H9 (cell line): ENCODE data around the gene UFC1. TPM values are rescaled to one million over a fixed set of nuclear protein-coding genes. Genes with fewer than 3 reads are reported as not detected.

Source experiments
- DNase-seq: peaks from one replicate; pipeline ENCODE4 v3.0.0-alpha.2; 2017
- H2AFZ ChIP-seq: one replicate; pipeline ENCODE4 v1.6.1; 2013; ENCODE audit warnings: mild to moderate bottlenecking, low read length, control low read depth, moderate library complexity
- H2AK5ac ChIP-seq: 2 replicates; pipeline ENCODE4 v1.6.1; 2013; ENCODE audit warnings: low read length, control low read depth, mixed read lengths; ENCODE audit not compliant: insufficient read length
- H2BK120ac ChIP-seq: one replicate; pipeline ENCODE4 v1.6.1; 2013; ENCODE audit warnings: low read depth, mild to moderate bottlenecking, low read length, control low read depth, inconsistent platforms; ENCODE audit not compliant: poor library complexity, severe bottlenecking
- H2BK12ac ChIP-seq: 2 replicates; pipeline ENCODE4 v1.6.1; 2013; ENCODE audit warnings: low read length, control low read depth, mixed read lengths, low read depth; ENCODE audit not compliant: insufficient read length
- H2BK15ac ChIP-seq: 2 replicates; pipeline ENCODE4 v1.6.1; 2013; ENCODE audit warnings: low read depth, low read length, control low read depth
- H2BK20ac ChIP-seq: one replicate; pipeline ENCODE4 v1.6.1; 2013; ENCODE audit warnings: low read depth, mild to moderate bottlenecking, low read length, control low read depth, inconsistent platforms; ENCODE audit not compliant: poor library complexity, severe bottlenecking
- H2BK5ac ChIP-seq: 2 replicates; pipeline ENCODE4 v1.6.1; 2013; ENCODE audit warnings: low read length, control low read depth, mixed read lengths; ENCODE audit not compliant: insufficient read length
- H3K14ac ChIP-seq: 2 replicates; pipeline ENCODE4 v1.6.1; 2013; ENCODE audit warnings: low read length, control low read depth; ENCODE audit not compliant: insufficient read depth
- H3K18ac ChIP-seq: 2 replicates; pipeline ENCODE4 v1.6.1; 2013; ENCODE audit warnings: low read depth, mild to moderate bottlenecking, mixed read lengths, low read length, control low read depth; ENCODE audit not compliant: insufficient read length
- H3K23ac ChIP-seq: 2 replicates; pipeline ENCODE4 v1.6.1; 2013; ENCODE audit warnings: low read length, control low read depth, mixed read lengths, low read depth; ENCODE audit not compliant: insufficient read length
- H3K23me2 ChIP-seq: 2 replicates; pipeline ENCODE4 v1.6.1; 2013; ENCODE audit warnings: low read depth, mild to moderate bottlenecking, mixed read lengths, low read length, control low read depth; ENCODE audit not compliant: insufficient read length, poor library complexity, severe bottlenecking
- H3K27ac ChIP-seq: 2 replicates; pipeline ENCODE4 v1.5.1; 2013; ENCODE audit warnings: low read length, control low read depth, mixed read lengths, low read depth; ENCODE audit not compliant: insufficient read length
- H3K27me3 ChIP-seq: 2 replicates; pipeline ENCODE4 v1.6.1; 2013; ENCODE audit warnings: low read length, control low read depth, inconsistent platforms; ENCODE audit not compliant: insufficient read depth
- H3K4ac ChIP-seq: 2 replicates; pipeline ENCODE4 v1.6.1; 2013; ENCODE audit warnings: low read depth, mild to moderate bottlenecking, control low read depth, inconsistent platforms, low read length, moderate library complexity
- H3K4me1 ChIP-seq: 2 replicates; pipeline ENCODE4 v1.6.1; 2013; ENCODE audit warnings: low read length, control low read depth, inconsistent platforms; ENCODE audit not compliant: insufficient read depth
- H3K4me2 ChIP-seq: 2 replicates; pipeline ENCODE4 v1.6.1; 2013; ENCODE audit warnings: low read length, control low read depth, mixed read lengths; ENCODE audit not compliant: insufficient read length, insufficient read depth
- H3K56ac ChIP-seq: 2 replicates; pipeline ENCODE4 v1.6.1; 2013; ENCODE audit warnings: low read depth, mild to moderate bottlenecking, mixed read lengths, low read length, control low read depth; ENCODE audit not compliant: insufficient read length
- H3K79me1 ChIP-seq: 2 replicates; pipeline ENCODE4 v1.6.1; 2013; ENCODE audit warnings: low read depth, mild to moderate bottlenecking, moderate library complexity, low read length, control low read depth, inconsistent platforms; ENCODE audit not compliant: insufficient read depth, poor library complexity, severe bottlenecking
- H3K79me2 ChIP-seq: 2 replicates; pipeline ENCODE4 v1.6.1; 2013; ENCODE audit warnings: low read length, control low read depth, inconsistent platforms; ENCODE audit not compliant: insufficient read depth
- H3K9ac ChIP-seq: 2 replicates; pipeline ENCODE4 v1.6.1; 2013; ENCODE audit warnings: low read length, control low read depth, mixed read lengths; ENCODE audit not compliant: insufficient read length; ENCODE audit errors: extremely low read depth
- H3K9me3 ChIP-seq: one replicate; pipeline ENCODE4 v1.6.1; 2013; ENCODE audit warnings: low read depth, low read length, inconsistent platforms; ENCODE audit not compliant: control insufficient read depth
- H3T11ph ChIP-seq: one replicate; pipeline ENCODE4 v1.6.1; 2013; ENCODE audit warnings: mild to moderate bottlenecking, low read length, control low read depth, inconsistent platforms
- H4K20me1 ChIP-seq: one replicate; pipeline ENCODE4 v1.6.1; 2013; ENCODE audit not compliant: control insufficient read depth, insufficient read length, insufficient read depth
- H4K5ac ChIP-seq: 2 replicates; pipeline ENCODE4 v1.6.1; 2013; ENCODE audit warnings: low read depth, mild to moderate bottlenecking, mixed read lengths, low read length, control low read depth; ENCODE audit not compliant: insufficient read length
- H4K8ac ChIP-seq: replicated peaks from 2 replicates; pipeline ENCODE4 v1.6.1; 2013; ENCODE audit warnings: low read length, control low read depth, mixed read lengths, low read depth; ENCODE audit not compliant: insufficient read length
- H4K91ac ChIP-seq: 2 replicates; pipeline ENCODE4 v1.6.1; 2013; ENCODE audit warnings: low read depth, mild to moderate bottlenecking, moderate library complexity, mixed read lengths, low read length, control low read depth; ENCODE audit not compliant: insufficient read length
- H3K27ac Mint-ChIP-seq, 3 experiments: 2 replicates in 2 of 3; 3 replicates in 1 of 3; pipeline ENCODE4 v1.8.0; 2020 to 2021; ENCODE audit warnings: mixed read lengths in 3 of 3, mild to moderate bottlenecking in 1 of 3, moderate library complexity in 1 of 3
- H3K27me3 Mint-ChIP-seq: 2 replicates; pipeline ENCODE4 v1.8.0; 2021; ENCODE audit warnings: low read depth, mild to moderate bottlenecking, moderate library complexity, mixed read lengths
- H3K36me3 Mint-ChIP-seq, 3 experiments: 2 replicates in 2 of 3; 3 replicates in 1 of 3; pipeline ENCODE4 v1.8.0; 2020 to 2021; ENCODE audit warnings: low read depth in 3 of 3, mixed read lengths in 3 of 3; ENCODE audit not compliant: insufficient read depth in 1 of 3
- H3K4me1 Mint-ChIP-seq, 2 experiments: 2 replicates each; pipeline ENCODE4 v1.8.0; 2020; ENCODE audit warnings: mixed read lengths in 2 of 2
- H3K4me3 Mint-ChIP-seq, 2 experiments: 2 replicates in 1 of 2; 3 replicates in 1 of 2; pipeline ENCODE4 v1.8.0; 2020 to 2021; ENCODE audit warnings: mild to moderate bottlenecking in 2 of 2, mixed read lengths in 2 of 2, moderate library complexity in 1 of 2
- H3K9me3 Mint-ChIP-seq, 2 experiments: 2 replicates in 1 of 2; 3 replicates in 1 of 2; pipeline ENCODE4 v1.8.0; 2020; ENCODE audit warnings: mild to moderate bottlenecking in 2 of 2, mixed read lengths in 2 of 2, moderate library complexity in 1 of 2
- WGBS: extraction: QIAGEN DNeasy Blood & Tissue Kit; methylation state at CpG from one replicate; pipeline ENCODE4 v1.1.7; 2013; ENCODE audit warnings: missing lambda C conversion rate, low lambda C conversion rate, mixed read lengths; ENCODE audit not compliant: insufficient read length; ENCODE audit errors: extremely low coverage; 5-methylcytosine and 5-hydroxymethylcytosine counted together
- total RNA-seq: library from RNA; stranded (reverse); gene quantifications from 2 replicates; pipeline ENCODE4 v1.2.1, GENCODE V29; 2021
- TF ChIP-seq, protein P1 (sequence below): fragments of 200-600 bp; sonication (generic); conservative IDR thresholded peaks from 3 replicates; pipeline ENCODE4 v1.8.0; 2021; ENCODE audit warnings: antibody characterized with exemption, mild to moderate bottlenecking

Gene UFC1
- total RNA-seq, 1 experiment from 2014 or later: 93.4 TPM

DNA sequence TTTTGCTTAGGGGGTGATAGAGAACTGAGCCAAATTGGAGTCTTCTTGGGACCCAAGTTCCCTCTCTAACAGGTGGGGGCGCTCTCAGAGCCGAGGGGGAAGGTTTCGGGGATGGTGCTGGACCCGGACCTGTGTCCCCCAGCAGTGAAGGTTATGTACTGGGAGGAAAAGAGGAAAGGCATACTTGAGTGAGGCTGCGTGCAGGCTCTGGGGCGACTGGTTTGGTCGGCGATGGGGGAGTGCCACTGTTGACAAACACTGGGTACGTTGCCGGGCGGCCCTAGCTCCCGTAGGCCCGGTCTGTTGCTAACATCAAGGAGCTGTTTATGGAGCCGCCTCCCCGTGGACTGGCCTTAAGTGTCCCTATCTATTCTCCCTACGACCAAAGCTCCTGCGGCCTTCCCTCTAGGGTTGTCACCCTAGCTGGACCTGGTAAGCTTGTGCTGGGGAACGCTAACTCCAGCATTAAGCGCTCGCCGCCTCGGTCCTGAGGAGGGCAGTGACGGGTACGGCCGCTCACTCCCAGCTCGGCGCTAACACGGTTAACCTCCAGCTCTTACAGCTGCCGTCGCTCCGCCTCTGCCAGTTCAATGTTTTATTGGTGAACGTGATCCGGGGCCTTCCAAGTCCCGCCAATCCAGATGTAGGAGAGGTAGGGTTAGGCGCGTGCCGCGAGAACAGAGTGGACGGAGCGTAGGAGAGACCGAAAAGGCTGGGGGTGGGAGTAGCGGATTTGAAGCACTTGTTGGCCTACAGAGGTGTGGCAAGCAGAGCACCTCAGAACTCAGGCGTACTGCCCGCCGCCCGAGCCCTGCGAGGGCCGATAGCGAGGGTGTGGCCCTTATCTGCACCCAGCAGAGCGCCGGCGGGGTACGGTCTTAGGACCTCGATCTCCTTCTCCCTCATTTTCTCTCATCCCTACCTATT, 12.2 kb downstream of the UFC1 start, which contains the start of gene PPOX:
TSS of gene PPOX (plus strand) at position 685 of the 927 bp plus-strand sequence. CDS start 422 bp downstream, outside the sequence.
- H2AFZ ChIP-seq: no peak within 1 kb of the TSS
- no peak within 1 kb of the TSS for H3K4ac ChIP-seq
- H3K9me3 Mint-ChIP-seq: no peaks in the 10 kb centered on the region
- peaks cover 17 to 22% of the 10 kb centered on the region in 2 experiments for H3K4me1 Mint-ChIP-seq
- no peak within 1 kb of the TSS for H3T11ph ChIP-seq
- no peak within 1 kb of the TSS for H3K23ac ChIP-seq
- no peak within 1 kb of the TSS for H2BK5ac ChIP-seq
- no peak within 1 kb of the TSS for H4K8ac ChIP-seq
- no peak within 1 kb of the TSS for H3K27ac ChIP-seq
- no peak within 1 kb of the TSS for H2BK20ac ChIP-seq
- DNase-seq: peak; percentile 99
- peak within 1 kb of the TSS; percentile 90 for H3K4me3 Mint-ChIP-seq
- H4K5ac ChIP-seq: no peak within 1 kb of the TSS
- peak within 1 kb of the TSS; percentile 32; the same call in 1 of the 2 replicates for H3K14ac ChIP-seq
- H3K27ac Mint-ChIP-seq: peak within 1 kb of the TSS; percentile 79 to 98 (median 97)
- H4K20me1 ChIP-seq: no peaks in the 10 kb centered on the region
- no peaks in the 10 kb centered on the region for H3K79me1 ChIP-seq
- no peak within 1 kb of the TSS for H2BK120ac ChIP-seq
- no peaks in the 10 kb centered on the region for H3K9me3 ChIP-seq
- no peaks in the 10 kb centered on the region for H3K27me3 ChIP-seq
- peak within 1 kb of the TSS; percentile 64 for H3K9ac ChIP-seq
- H4K91ac ChIP-seq: no peak within 1 kb of the TSS
- TF ChIP-seq, protein P1, sequence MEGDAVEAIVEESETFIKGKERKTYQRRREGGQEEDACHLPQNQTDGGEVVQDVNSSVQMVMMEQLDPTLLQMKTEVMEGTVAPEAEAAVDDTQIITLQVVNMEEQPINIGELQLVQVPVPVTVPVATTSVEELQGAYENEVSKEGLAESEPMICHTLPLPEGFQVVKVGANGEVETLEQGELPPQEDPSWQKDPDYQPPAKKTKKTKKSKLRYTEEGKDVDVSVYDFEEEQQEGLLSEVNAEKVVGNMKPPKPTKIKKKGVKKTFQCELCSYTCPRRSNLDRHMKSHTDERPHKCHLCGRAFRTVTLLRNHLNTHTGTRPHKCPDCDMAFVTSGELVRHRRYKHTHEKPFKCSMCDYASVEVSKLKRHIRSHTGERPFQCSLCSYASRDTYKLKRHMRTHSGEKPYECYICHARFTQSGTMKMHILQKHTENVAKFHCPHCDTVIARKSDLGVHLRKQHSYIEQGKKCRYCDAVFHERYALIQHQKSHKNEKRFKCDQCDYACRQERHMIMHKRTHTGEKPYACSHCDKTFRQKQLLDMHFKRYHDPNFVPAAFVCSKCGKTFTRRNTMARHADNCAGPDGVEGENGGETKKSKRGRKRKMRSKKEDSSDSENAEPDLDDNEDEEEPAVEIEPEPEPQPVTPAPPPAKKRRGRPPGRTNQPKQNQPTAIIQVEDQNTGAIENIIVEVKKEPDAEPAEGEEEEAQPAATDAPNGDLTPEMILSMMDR: peak; percentile 60
- H3K18ac ChIP-seq: peak within 1 kb of the TSS; percentile 84
- no peaks in the 10 kb centered on the region for H3K4me1 ChIP-seq
- no peak within 1 kb of the TSS for H2BK12ac ChIP-seq
- no peaks in the 10 kb centered on the region for H3K79me2 ChIP-seq
- H3K56ac ChIP-seq: no peak within 1 kb of the TSS
- no peak within 1 kb of the TSS for H2AK5ac ChIP-seq
- no peaks in the 10 kb centered on the region; the same call in 1 of the 2 replicates for H3K27me3 Mint-ChIP-seq
- H2BK15ac ChIP-seq: no peak within 1 kb of the TSS
- WGBS: no CpG with 5 or more reads among the region's 54 CpGs
- peaks cover 11% of the 10 kb centered on the region for H3K23me2 ChIP-seq
- H3K4me2 ChIP-seq: peak within 1 kb of the TSS; percentile 70
- H3K36me3 Mint-ChIP-seq: peaks cover 24 to 62% (median 54%) of the 10 kb centered on the region in 3 experiments
